K562 (cell line): ENCODE measurements around the gene TMEM185B. TPM values are rescaled to one million over a fixed set of nuclear protein-coding genes. Genes with fewer than 3 reads are reported as not detected.

Experiments
- CEBPB ChIP-seq: fragments of 450-650 bp; IDR thresholded peaks from 2 replicates; pipeline ENCODE4 v1.6.1; 2016; ENCODE audit warnings: missing genetic modification characterization, missing compliant biosample characterization
- CXXC5 ChIP-seq: fragments of 250-450 bp; sonication (Bioruptor Pico); IDR thresholded peaks from 2 replicates; pipeline ENCODE4 v1.8.0; 2022; ENCODE audit warnings: inconsistent platforms, mild to moderate bottlenecking, moderate library complexity
- KDM2B ChIP-seq: fragments of 250-450 bp; sonication (Bioruptor Pico); IDR thresholded peaks from 2 replicates; pipeline ENCODE4 v1.8.0; 2021; ENCODE audit warnings: mild to moderate bottlenecking, moderate library complexity
- RBBP5 ChIP-seq: fragments of 200-600 bp; sonication (generic); IDR thresholded peaks from 2 replicates; pipeline ENCODE4 v1.6.1; 2012; ENCODE audit warnings: borderline replicate concordance, mild to moderate bottlenecking, low read length, control low read depth, inconsistent platforms; ENCODE audit not compliant: insufficient read depth, poor library complexity, severe bottlenecking
- SAP30 ChIP-seq: fragments of 200-600 bp; sonication (generic); IDR thresholded peaks from 2 replicates; pipeline ENCODE4 v1.6.1; 2012; ENCODE audit warnings: borderline replicate concordance, low read depth, mild to moderate bottlenecking, moderate library complexity, low read length, control low read depth, inconsistent platforms; ENCODE audit not compliant: insufficient read depth, poor library complexity, severe bottlenecking
- polyA plus RNA-seq, 8 experiments: library from polyadenylated mRNA; depleted of rRNA in 4 of 8; stranded (reverse) in 5 of 8; unstranded in 3 of 8; fragments of >200 nt; fragmentation: Nextera tagmentation in 2 of 8; fragmentation: Illumina TruSeq in 1 of 8; extraction: Ambion mirVana in 2 of 8; extraction: Trizol in 1 of 8; gene quantifications; 2 replicates each; pipeline versions ENCODE4 v1.2.1 to v1.2.3, GENCODE V29; 2011 to 2014; ENCODE audit warnings: inconsistent platforms in 1 of 8, missing spikeins in 1 of 8
- total RNA-seq, 7 experiments: library from RNA; depleted of rRNA in 6 of 7; stranded (reverse); fragments of >200 nt in 6 of 7; fragmentation: Illumina TruSeq in 2 of 7; extraction: Trizol in 2 of 7; gene quantifications; 2 replicates each; pipeline versions ENCODE4 v1.2.1 to v1.2.3, GENCODE V29; 2011 to 2021; ENCODE audit warnings: low replicate concordance in 1 of 7
- TF ChIP-seq, protein P1 (sequence below), 2 experiments: fragments of 450-650 bp in 1 of 2; sonication (generic) in 1 of 2; formaldehyde crosslinking in 1 of 2; IDR thresholded peaks; 2 replicates each; pipeline versions ENCODE4 v1.7.1 to v1.9.0; 2016 to 2022; ENCODE audit warnings: inconsistent platforms in 1 of 2, mild to moderate bottlenecking in 1 of 2, missing genetic modification reagents in 1 of 2

The TMEM185B gene
- total and polyA plus RNA-seq, 9 of the 15 experiments (the other 6 are each of a cell fraction or from before 2014, with no cell fraction given): 2.9 to 28.2 (median 11.5) TPM

DNA sequence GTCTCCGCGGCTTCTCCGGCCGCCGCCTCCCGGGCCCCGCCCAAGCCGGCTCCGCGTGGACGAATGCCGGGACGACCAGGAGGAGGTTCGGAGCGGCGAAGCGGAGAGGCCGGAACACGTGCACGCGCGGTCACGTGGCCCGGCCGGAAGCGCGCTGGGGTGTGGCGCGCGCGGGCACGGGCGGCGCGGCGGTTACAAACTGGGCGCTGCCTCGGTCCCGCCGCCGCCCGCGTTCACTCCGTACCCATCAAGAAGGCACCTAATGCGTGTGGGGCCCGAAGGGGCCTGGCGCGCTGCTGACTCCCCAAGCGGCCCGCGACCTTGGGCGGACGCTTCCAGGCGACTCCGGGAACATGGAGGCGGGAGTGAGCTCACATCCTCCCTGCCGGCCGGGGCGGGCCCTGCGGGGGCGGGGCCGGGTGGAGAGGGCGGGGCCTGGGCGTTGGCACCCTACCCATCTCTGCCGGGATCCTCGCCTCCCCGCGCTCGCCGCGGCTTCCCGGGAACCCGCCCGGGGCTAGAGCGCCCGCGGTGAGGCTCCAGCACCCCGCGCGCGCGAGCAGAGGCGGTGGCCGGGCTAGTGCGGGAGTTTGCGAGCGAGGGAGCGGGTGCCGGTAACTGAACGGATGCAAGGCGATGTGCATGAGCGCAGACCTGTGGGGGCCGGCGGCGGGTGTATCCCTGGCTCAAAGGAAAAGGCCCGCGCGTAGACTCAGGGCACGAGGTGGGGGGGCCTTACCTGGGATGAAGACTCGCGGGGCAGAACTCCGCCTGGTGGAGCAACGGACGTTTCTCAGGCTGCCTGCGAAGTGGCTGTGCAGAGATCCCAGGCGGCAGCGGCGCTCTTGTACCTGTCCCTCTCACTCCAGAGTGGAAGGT lies at the start of gene TMEM185B (continued):
- TF ChIP-seq, protein P1, sequence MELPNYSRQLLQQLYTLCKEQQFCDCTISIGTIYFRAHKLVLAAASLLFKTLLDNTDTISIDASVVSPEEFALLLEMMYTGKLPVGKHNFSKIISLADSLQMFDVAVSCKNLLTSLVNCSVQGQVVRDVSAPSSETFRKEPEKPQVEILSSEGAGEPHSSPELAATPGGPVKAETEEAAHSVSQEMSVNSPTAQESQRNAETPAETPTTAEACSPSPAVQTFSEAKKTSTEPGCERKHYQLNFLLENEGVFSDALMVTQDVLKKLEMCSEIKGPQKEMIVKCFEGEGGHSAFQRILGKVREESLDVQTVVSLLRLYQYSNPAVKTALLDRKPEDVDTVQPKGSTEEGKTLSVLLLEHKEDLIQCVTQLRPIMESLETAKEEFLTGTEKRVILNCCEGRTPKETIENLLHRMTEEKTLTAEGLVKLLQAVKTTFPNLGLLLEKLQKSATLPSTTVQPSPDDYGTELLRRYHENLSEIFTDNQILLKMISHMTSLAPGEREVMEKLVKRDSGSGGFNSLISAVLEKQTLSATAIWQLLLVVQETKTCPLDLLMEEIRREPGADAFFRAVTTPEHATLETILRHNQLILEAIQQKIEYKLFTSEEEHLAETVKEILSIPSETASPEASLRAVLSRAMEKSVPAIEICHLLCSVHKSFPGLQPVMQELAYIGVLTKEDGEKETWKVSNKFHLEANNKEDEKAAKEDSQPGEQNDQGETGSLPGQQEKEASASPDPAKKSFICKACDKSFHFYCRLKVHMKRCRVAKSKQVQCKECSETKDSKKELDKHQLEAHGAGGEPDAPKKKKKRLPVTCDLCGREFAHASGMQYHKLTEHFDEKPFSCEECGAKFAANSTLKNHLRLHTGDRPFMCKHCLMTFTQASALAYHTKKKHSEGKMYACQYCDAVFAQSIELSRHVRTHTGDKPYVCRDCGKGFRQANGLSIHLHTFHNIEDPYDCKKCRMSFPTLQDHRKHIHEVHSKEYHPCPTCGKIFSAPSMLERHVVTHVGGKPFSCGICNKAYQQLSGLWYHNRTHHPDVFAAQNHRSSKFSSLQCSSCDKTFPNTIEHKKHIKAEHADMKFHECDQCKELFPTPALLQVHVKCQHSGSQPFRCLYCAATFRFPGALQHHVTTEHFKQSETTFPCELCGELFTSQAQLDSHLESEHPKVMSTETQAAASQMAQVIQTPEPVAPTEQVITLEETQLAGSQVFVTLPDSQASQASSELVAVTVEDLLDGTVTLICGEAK (IDR thresholded peaks at IDR 0.05): peak; percentile 84
- TF ChIP-seq, protein P1 (CRISPR knock-in tag; IDR thresholded peaks at IDR 0.05): no peak
- TF ChIP-seq SAP30 (peak; percentile 76), CEBPB (tag) (no peak), KDM2B (CRISPR knock-in tag) (0 out of 2 replicates have a peak, but pooled peaks have one; percentile 51), CXXC5 (CRISPR knock-in tag) (peak; percentile 97), RBBP5 (peak; percentile 90)
